ENCODE data around the gene GPR132.

Gene GPR132

GRCh38 chr14:105067140-105067968 lies 2.1 kb upstream of the GPR132 start:
- TF ChIP-seq EP300 (IDR thresholded peaks at IDR 0.05; ENCODE audit: borderline replicate concordance) (no peak), MAX (IDR thresholded peaks at IDR 0.05) (no peak), TAF1 (IDR thresholded peaks at IDR 0.05; ENCODE audit: low read depth) (no peak), RAD21 (IDR thresholded peaks at IDR 0.05; ENCODE audit: low read depth) (no peak), CREB1 (IDR thresholded peaks at IDR 0.05; ENCODE audit: low read depth) (no peak), TEAD4 (IDR thresholded peaks at IDR 0.05) (no peak), EGR1 (IDR thresholded peaks at IDR 0.05) (no peak), CEBPB (IDR thresholded peaks at IDR 0.05) (no peak), FOXM1 (IDR thresholded peaks at IDR 0.05; ENCODE audit: borderline replicate concordance, low read depth) (no peak), TCF12 (IDR thresholded peaks at IDR 0.05; ENCODE audit: low read depth) (no peak), REST (IDR thresholded peaks at IDR 0.05; ENCODE audit: low read depth) (no peak), NFIC (IDR thresholded peaks at IDR 0.05) (no peak)
- TF ChIP-seq, protein P1, sequence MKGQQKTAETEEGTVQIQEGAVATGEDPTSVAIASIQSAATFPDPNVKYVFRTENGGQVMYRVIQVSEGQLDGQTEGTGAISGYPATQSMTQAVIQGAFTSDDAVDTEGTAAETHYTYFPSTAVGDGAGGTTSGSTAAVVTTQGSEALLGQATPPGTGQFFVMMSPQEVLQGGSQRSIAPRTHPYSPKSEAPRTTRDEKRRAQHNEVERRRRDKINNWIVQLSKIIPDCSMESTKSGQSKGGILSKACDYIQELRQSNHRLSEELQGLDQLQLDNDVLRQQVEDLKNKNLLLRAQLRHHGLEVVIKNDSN (IDR thresholded peaks at IDR 0.05), result no peak

DNA sequence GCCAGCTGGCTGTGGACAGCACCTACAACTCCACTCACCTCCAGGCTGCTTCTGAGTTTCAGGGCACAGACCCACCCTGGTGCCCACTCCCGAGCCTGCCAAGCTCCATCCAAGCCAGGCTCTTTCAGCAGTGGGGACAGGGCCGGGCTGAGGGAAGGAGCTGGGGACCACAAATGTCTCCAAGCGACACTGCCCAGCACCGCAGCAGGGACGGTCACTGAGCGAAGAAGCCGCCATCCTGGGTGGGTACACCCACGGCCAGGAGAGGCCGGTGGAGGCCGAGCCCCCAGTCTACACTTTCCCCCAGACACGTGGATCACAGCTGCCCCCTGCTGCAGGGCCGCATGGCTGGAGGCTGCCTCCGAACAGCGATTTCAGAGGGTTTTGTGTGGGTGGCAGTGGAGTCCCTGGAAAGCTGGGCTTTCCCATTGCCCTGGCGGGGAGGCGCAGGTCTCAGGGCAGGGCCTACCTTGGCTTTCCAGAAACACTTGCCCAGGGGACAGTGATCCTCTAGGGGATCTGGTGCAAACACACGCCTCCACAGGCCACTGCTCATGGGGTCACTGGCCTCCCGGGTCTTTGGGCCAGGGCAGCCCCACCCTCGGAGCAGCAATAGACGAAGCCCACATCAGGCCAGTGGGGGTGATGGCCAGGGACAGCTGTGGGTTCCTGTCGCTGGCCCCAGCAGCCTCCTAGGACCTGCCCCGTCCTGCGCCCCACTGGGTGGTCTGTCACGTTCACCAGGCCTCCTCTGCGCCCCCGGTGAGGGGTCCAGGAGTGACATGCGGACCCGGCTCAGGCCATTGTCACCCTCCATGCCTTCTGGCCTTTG lies 1.2 kb upstream of the GPR132 start:
- no peak for TF ChIP-seq TCF12 (IDR thresholded peaks at IDR 0.05; ENCODE audit: low read depth)
- peak; percentile 27; the same call in 1 of the 2 replicates for TF ChIP-seq RAD21 (IDR thresholded peaks at IDR 0.05; ENCODE audit: low read depth)

DNA sequence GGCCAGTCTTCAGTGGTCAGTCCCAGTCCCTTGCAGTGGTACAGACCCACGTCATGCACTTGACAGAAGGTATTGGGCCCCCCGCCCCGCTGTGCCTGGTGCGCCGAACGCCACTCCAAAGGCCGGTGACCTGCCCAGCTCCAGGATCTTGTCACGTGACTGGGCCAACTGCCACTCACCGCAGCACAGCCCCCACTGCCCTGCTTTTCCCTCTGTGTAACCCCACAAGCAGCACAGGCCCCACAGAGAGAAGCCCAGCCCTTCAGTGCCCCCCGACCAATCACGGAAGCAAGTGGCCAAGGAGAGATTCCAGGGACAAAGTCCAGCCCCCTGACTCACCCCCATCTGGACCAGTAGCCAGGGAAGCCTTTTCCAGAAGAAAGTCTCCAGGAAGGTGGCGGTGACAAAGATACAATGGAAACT lies 498 bp downstream of the GPR132 start:
- no peak for TF ChIP-seq RAD21 (IDR thresholded peaks at IDR 0.05; ENCODE audit: low read depth)
- TF ChIP-seq TCF12 (IDR thresholded peaks at IDR 0.05; ENCODE audit: low read depth), result no peak
- no peak for TF ChIP-seq YY1 (IDR thresholded peaks at IDR 0.05; ENCODE audit: low read depth)
- TF ChIP-seq CREB1 (IDR thresholded peaks at IDR 0.05; ENCODE audit: low read depth), result no peak
- TF ChIP-seq EGR1 (IDR thresholded peaks at IDR 0.05), result no peak
- no peak for TF ChIP-seq EP300 (IDR thresholded peaks at IDR 0.05; ENCODE audit: borderline replicate concordance)
- TF ChIP-seq REST (IDR thresholded peaks at IDR 0.05; ENCODE audit: low read depth), result no peak
- TF ChIP-seq TEAD4 (IDR thresholded peaks at IDR 0.05), result no peak
- no peak for TF ChIP-seq FOXM1 (IDR thresholded peaks at IDR 0.05; ENCODE audit: borderline replicate concordance, low read depth)
- TF ChIP-seq MAX (IDR thresholded peaks at IDR 0.05), result no peak
- TF ChIP-seq NFIC (IDR thresholded peaks at IDR 0.05), result no peak
- no peak for TF ChIP-seq TAF1 (IDR thresholded peaks at IDR 0.05; ENCODE audit: low read depth)
- no peak for TF ChIP-seq CEBPB (IDR thresholded peaks at IDR 0.05)
- TF ChIP-seq, protein P1 (IDR thresholded peaks at IDR 0.05), result no peak
- no peak for TF ChIP-seq ZBTB7A (IDR thresholded peaks at IDR 0.05; ENCODE audit: low read depth)

- TF ChIP-seq, protein P1 (IDR thresholded peaks at IDR 0.05), result no peak
- TF ChIP-seq EGR1 (IDR thresholded peaks at IDR 0.05) (no peak), CREB1 (IDR thresholded peaks at IDR 0.05; ENCODE audit: low read depth) (no peak), MAX (IDR thresholded peaks at IDR 0.05) (no peak), TCF12 (IDR thresholded peaks at IDR 0.05; ENCODE audit: low read depth) (no peak), NFIC (IDR thresholded peaks at IDR 0.05) (no peak), EP300 (IDR thresholded peaks at IDR 0.05; ENCODE audit: borderline replicate concordance) (no peak), TAF1 (IDR thresholded peaks at IDR 0.05; ENCODE audit: low read depth) (no peak), TEAD4 (IDR thresholded peaks at IDR 0.05) (no peak), RAD21 (IDR thresholded peaks at IDR 0.05; ENCODE audit: low read depth) (no peak), REST (IDR thresholded peaks at IDR 0.05; ENCODE audit: low read depth) (no peak), ZBTB7A (IDR thresholded peaks at IDR 0.05; ENCODE audit: low read depth) (no peak), CEBPB (IDR thresholded peaks at IDR 0.05) (no peak), YY1 (IDR thresholded peaks at IDR 0.05; ENCODE audit: low read depth) (no peak), FOXM1 (IDR thresholded peaks at IDR 0.05; ENCODE audit: borderline replicate concordance, low read depth) (no peak)
Observed at GRCh38 chr14:105064001-105064400, 1.2 kb downstream of the GPR132 start.
